ENCODE data around the gene ZNF571. TPM values are rescaled to one million over a fixed set of nuclear protein-coding genes. Genes with fewer than 3 reads are reported as not detected.

Gene ZNF571
- total RNA-seq, 3 donors from 2014 or later, result 5.3 to 12.6 (median 9.2) TPM

DNA sequence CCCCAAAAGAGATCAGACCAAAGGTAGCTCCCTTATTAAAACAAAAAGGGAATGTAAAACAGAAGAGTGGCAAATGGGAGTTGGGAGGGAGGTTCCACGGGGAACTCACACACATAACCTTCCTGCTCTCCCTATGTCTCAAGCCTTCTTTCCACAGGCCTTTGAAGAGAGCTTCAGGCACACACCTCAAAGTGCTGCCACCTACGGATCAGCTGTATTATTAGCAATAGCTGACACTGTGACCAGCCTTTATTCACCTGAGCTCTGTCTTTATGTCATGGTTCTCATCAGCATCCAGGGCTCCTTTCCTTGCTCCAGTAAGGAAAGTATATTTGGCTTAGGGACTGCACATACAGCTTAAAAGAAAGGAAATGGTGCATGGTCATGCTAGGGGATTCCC is 11.3 kb downstream of the ZNF571 start:
- Histone ChIP-seq H3K4me1 (no peaks in the 10 kb centered on the region), H3K36me3 (peaks cover 51% of the 10 kb centered on the region), H3K9me3 (peaks cover 32 to 83% of the 10 kb centered on the region in 2 donors), H3K27ac (no peak overlapping the region), H3K4me3 (no peak overlapping the region), H3K27me3 (no peaks in the 10 kb centered on the region)
- intact Hi-C loops (cut with DNase I; ENCODE audit: low total_unique reads), result no loop called here
- TF ChIP-seq POLR2A (IDR thresholded peaks at IDR 0.05), result no peak
- TF ChIP-seq POLR2AphosphoS5 (IDR thresholded peaks at IDR 0.05), result no peak
- TF ChIP-seq, protein P1, sequence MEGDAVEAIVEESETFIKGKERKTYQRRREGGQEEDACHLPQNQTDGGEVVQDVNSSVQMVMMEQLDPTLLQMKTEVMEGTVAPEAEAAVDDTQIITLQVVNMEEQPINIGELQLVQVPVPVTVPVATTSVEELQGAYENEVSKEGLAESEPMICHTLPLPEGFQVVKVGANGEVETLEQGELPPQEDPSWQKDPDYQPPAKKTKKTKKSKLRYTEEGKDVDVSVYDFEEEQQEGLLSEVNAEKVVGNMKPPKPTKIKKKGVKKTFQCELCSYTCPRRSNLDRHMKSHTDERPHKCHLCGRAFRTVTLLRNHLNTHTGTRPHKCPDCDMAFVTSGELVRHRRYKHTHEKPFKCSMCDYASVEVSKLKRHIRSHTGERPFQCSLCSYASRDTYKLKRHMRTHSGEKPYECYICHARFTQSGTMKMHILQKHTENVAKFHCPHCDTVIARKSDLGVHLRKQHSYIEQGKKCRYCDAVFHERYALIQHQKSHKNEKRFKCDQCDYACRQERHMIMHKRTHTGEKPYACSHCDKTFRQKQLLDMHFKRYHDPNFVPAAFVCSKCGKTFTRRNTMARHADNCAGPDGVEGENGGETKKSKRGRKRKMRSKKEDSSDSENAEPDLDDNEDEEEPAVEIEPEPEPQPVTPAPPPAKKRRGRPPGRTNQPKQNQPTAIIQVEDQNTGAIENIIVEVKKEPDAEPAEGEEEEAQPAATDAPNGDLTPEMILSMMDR (IDR thresholded peaks at IDR 0.05), result no peak
- no peak for DNase-seq (ENCODE audit: low spot score in 2 of 2)

DNA sequence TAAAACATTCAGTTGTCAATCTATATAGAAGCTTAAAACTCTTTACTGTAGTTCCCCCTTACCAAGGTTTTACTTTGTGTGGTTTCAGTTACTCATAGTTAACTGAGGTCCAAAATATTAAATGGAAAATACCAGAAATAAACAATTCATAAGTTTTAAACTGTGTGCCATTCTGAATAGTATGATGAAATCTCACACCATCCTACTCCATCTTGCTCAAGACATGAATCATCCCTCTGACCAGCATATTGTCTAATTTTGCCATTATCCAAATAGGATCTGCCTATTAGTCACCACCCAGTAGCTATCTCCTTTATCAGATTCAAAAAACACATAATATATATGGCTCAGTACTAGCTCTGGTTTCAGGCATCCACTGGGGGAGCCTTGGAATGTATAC is 22.4 kb downstream of the ZNF571 start:
- H3K27ac ChIP-seq, result no peak overlapping the region
- intact Hi-C loops (cut with DNase I; ENCODE audit: low total_unique reads), result no loop called here
- H3K4me1 ChIP-seq, result no peaks in the 10 kb centered on the region
- DNase-seq (ENCODE audit: low spot score in 2 of 2), result no peak
- no peaks in the 10 kb centered on the region for H3K27me3 ChIP-seq
- no peak overlapping the region for H3K4me3 ChIP-seq
- peaks cover 0 to 71% of the 10 kb centered on the region in 2 donors for H3K9me3 ChIP-seq
- H3K36me3 ChIP-seq, result peaks cover 9% of the 10 kb centered on the region
- TF ChIP-seq POLR2AphosphoS5 (IDR thresholded peaks at IDR 0.05) (no peak), POLR2A (IDR thresholded peaks at IDR 0.05) (no peak)
- TF ChIP-seq, protein P1 (IDR thresholded peaks at IDR 0.05), result no peak

- Histone ChIP-seq H3K36me3 (peaks cover 4% of the 10 kb centered on the region), H3K27me3 (no peaks in the 10 kb centered on the region), H3K27ac (no peak overlapping the region), H3K9me3 (peaks cover 0 to 99% of the 10 kb centered on the region in 2 donors), H3K4me1 (no peaks in the 10 kb centered on the region), H3K4me3 (no peak overlapping the region)
- intact Hi-C loops (cut with DNase I; ENCODE audit: low total_unique reads), result no loop called here
- DNase-seq (ENCODE audit: low spot score in 2 of 2), result no peak
- no peak for TF ChIP-seq POLR2A (IDR thresholded peaks at IDR 0.05)
- no peak for TF ChIP-seq POLR2AphosphoS5 (IDR thresholded peaks at IDR 0.05)
- TF ChIP-seq, protein P1 (IDR thresholded peaks at IDR 0.05), result no peak
These were observed 29.3 kb downstream of the ZNF571 start for GRCh38 chr19:37565370-37565669.

GRCh38 chr19:37564624-37565369 is 29.8 kb downstream of the ZNF571 start:
- H3K4me1 ChIP-seq, result no peaks in the 10 kb centered on the region
- peaks cover 0 to 99% of the 10 kb centered on the region in 2 donors for H3K9me3 ChIP-seq
- TF ChIP-seq POLR2AphosphoS5 (IDR thresholded peaks at IDR 0.05) (no peak), POLR2A (IDR thresholded peaks at IDR 0.05) (no peak)
- TF ChIP-seq, protein P1 (IDR thresholded peaks at IDR 0.05), result no peak
- no peak overlapping the region for H3K27ac ChIP-seq
- no peak for DNase-seq (ENCODE audit: low spot score in 2 of 2)
- no peaks in the 10 kb centered on the region for H3K27me3 ChIP-seq
- H3K36me3 ChIP-seq, result peaks cover 4% of the 10 kb centered on the region
- no peak overlapping the region for H3K4me3 ChIP-seq
- intact Hi-C loops (cut with DNase I; ENCODE audit: low total_unique reads), result no loop called here

GRCh38 chr19:37563518-37563917 is 31.1 kb downstream of the ZNF571 start:
- H3K4me1 ChIP-seq, result no peaks in the 10 kb centered on the region
- H3K9me3 ChIP-seq, result peaks cover 0 to 95% of the 10 kb centered on the region in 2 donors
- no peaks in the 10 kb centered on the region for H3K27me3 ChIP-seq
- no peak overlapping the region for H3K4me3 ChIP-seq
- peaks cover 4% of the 10 kb centered on the region for H3K36me3 ChIP-seq
- no peak overlapping the region for H3K27ac ChIP-seq
- no peak for TF ChIP-seq POLR2A (IDR thresholded peaks at IDR 0.05)
- no peak for TF ChIP-seq POLR2AphosphoS5 (IDR thresholded peaks at IDR 0.05)
- no peak for DNase-seq (ENCODE audit: low spot score in 2 of 2)
- intact Hi-C loops (cut with DNase I; ENCODE audit: low total_unique reads), result no loop called here
